PFSK-1 (cell line): ENCODE data around the gene HNF1A.

Experiments
- FOXP2 ChIP-seq: optimal IDR thresholded peaks from 2 replicates; pipeline ENCODE3; 2011; ENCODE audit warnings: borderline replicate concordance, control low read depth, inconsistent platforms; ENCODE audit not compliant: insufficient read depth; ENCODE audit errors: extremely low read length, extremely low read depth
- POLR2AphosphoS5 ChIP-seq: IDR thresholded peaks from 2 replicates; pipeline ENCODE4 v1.6.1; 2012; ENCODE audit warnings: low read depth, mild to moderate bottlenecking, control low read depth, low read length, moderate library complexity
- REST ChIP-seq, 2 experiments: IDR thresholded peaks; 2 replicates each; pipeline versions ENCODE4 v1.6.1 to v1.8.0; 2011 to 2012; ENCODE audit warnings: low read depth in 2 of 2, low read length in 2 of 2, control low read depth in 1 of 2, inconsistent platforms in 1 of 2, mild to moderate bottlenecking in 1 of 2, moderate library complexity in 1 of 2; ENCODE audit not compliant: insufficient read depth in 1 of 2
- SIN3A ChIP-seq: IDR thresholded peaks from 2 replicates; pipeline ENCODE4 v1.6.1; 2012; ENCODE audit warnings: mild to moderate bottlenecking, low read length, moderate library complexity, borderline replicate concordance; ENCODE audit not compliant: insufficient read depth
- TAF1 ChIP-seq: IDR thresholded peaks from 2 replicates; pipeline ENCODE4 v1.6.1; 2012; ENCODE audit warnings: low read length, control low read depth, borderline replicate concordance; ENCODE audit not compliant: insufficient read depth

The HNF1A gene

GRCh38 chr12:120940006-120940405 is 38.3 kb upstream of the HNF1A start:
- TF ChIP-seq POLR2AphosphoS5, result no peak
- TF ChIP-seq SIN3A, result no peak
- no peak for TF ChIP-seq REST (IDR thresholded peaks at IDR 0.05; ENCODE audit: insufficient read depth in 1 of 2, low read depth in 2 of 2, low read length in 2 of 2)
- TF ChIP-seq FOXP2, result no peak
- no peak for TF ChIP-seq TAF1

GRCh38 chr12:120940799-120941198 is 37.5 kb upstream of the HNF1A start:
- TF ChIP-seq SIN3A (no peak), REST (IDR thresholded peaks at IDR 0.05; ENCODE audit: insufficient read depth in 1 of 2, low read depth in 2 of 2, low read length in 2 of 2) (no peak), FOXP2 (no peak), POLR2AphosphoS5 (no peak), TAF1 (no peak)

DNA sequence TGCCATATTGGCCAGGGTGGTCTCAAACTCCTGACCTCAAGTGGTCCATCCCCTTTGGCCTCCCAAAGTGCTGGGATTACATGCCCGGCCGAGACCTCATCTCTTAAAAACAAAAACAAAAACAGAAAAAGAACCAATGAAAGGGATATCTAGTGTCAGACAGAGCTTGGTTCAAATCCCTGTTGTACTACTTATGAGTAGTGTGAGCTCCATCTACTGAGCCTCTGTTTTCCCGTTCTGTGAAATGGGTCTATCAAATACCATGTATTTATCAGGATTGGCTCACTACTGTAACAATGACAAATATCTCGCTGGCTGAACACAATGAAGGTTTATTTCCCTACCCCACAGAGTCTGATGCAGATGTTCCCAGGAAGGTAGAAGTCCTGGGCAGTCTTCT is 36.9 kb upstream of the HNF1A start:
- TF ChIP-seq POLR2AphosphoS5, result no peak
- no peak for TF ChIP-seq TAF1
- no peak for TF ChIP-seq SIN3A
- TF ChIP-seq FOXP2, result no peak
- TF ChIP-seq REST (IDR thresholded peaks at IDR 0.05; ENCODE audit: insufficient read depth in 1 of 2, low read depth in 2 of 2, low read length in 2 of 2), result no peak

GRCh38 chr12:120941846-120942405 is 36.4 kb upstream of the HNF1A start:
- TF ChIP-seq TAF1 (no peak), REST (IDR thresholded peaks at IDR 0.05; ENCODE audit: insufficient read depth in 1 of 2, low read depth in 2 of 2, low read length in 2 of 2) (no peak), FOXP2 (no peak), SIN3A (no peak), POLR2AphosphoS5 (no peak)

GRCh38 chr12:120943482-120943881 is 34.9 kb upstream of the HNF1A start:
- TF ChIP-seq TAF1 (no peak), REST (IDR thresholded peaks at IDR 0.05; ENCODE audit: insufficient read depth in 1 of 2, low read depth in 2 of 2, low read length in 2 of 2) (no peak), FOXP2 (no peak), POLR2AphosphoS5 (no peak), SIN3A (no peak)
